ENCODE data around the gene TBC1D2. TPM values are rescaled to one million over a fixed set of nuclear protein-coding genes. Genes with fewer than 3 reads are reported as not detected.

The TBC1D2 gene
- total RNA-seq, 1 experiment from 2014 or later: 11.1 TPM

- TF ChIP-seq ZNF423 (CRISPR knock-in tag; IDR thresholded peaks at IDR 0.05): no peak
- no peak for TF ChIP-seq ZNF425 (CRISPR knock-in tag; conservative IDR thresholded peaks at IDR 0.05)
- TF ChIP-seq ZBTB43 (CRISPR knock-in tag; IDR thresholded peaks at IDR 0.05): no peak
- no peak for TF ChIP-seq ZNF396 (CRISPR knock-in tag; IDR thresholded peaks at IDR 0.05; ENCODE audit: borderline replicate concordance)
- TF ChIP-seq RELA (CRISPR knock-in tag; IDR thresholded peaks at IDR 0.05; ENCODE audit: borderline replicate concordance): no peak
- TF ChIP-seq ATF1 (CRISPR knock-in tag; IDR thresholded peaks at IDR 0.05): no peak
Measured at GRCh38 chr9:98255578-98256296, at the start of gene TBC1D2 (continued).

GRCh38 chr9:98304381-98304780, 48.9 kb upstream of the TBC1D2 start:
- H3K27me3 Mint-ChIP-seq (ENCODE audit: low read depth): peaks cover 4% of the 10 kb centered on the region
- POLR2A ChIA-PET: no interaction called here
- no peak overlapping the region for H3K4me3 Mint-ChIP-seq
- peaks cover 5% of the 10 kb centered on the region for H3K9me3 Mint-ChIP-seq
- H3K36me3 Mint-ChIP-seq: no peaks in the 10 kb centered on the region
- no peak for TF ChIP-seq ZNF121 (CRISPR knock-in tag; IDR thresholded peaks at IDR 0.05)
- TF ChIP-seq MLX (CRISPR knock-in tag; IDR thresholded peaks at IDR 0.05): no peak
- no peak for TF ChIP-seq SP1 (CRISPR knock-in tag; conservative IDR thresholded peaks at IDR 0.05)
- TF ChIP-seq ETV6 (CRISPR knock-in tag; IDR thresholded peaks at IDR 0.05): no peak
- no peak for ATAC-seq
- no peak overlapping the region for H3K27ac Mint-ChIP-seq
- H3K4me1 Mint-ChIP-seq: peaks cover 2% of the 10 kb centered on the region; the same call in 1 of the 2 replicates
- DNase-seq (ENCODE audit: low spot score): no peak
- CTCF ChIA-PET: interaction anchor here (1.0 to 1.5 kb wide), 2 partner anchors 12 to 414 kb away, joined by 3 to 5 read pairs; no protein-coding TSS in a partner anchor

- DNase-seq (ENCODE audit: low spot score) (no peak), ATAC-seq (no peak)
- ChIA-PET CTCF (interaction anchor here (1.0 to 1.5 kb wide), 3 partner anchors 12 to 413 kb away, joined by 3 to 5 read pairs (median 3); no protein-coding TSS in a partner anchor), POLR2A (no interaction called here)
- no peak for TF ChIP-seq CREM (CRISPR knock-in tag; IDR thresholded peaks at IDR 0.05)
- TF ChIP-seq IRF1 (CRISPR knock-in tag; IDR thresholded peaks at IDR 0.05): no peak
- no peak for TF ChIP-seq ZNF121 (CRISPR knock-in tag; IDR thresholded peaks at IDR 0.05)
- TF ChIP-seq FOXP4 (CRISPR knock-in tag; IDR thresholded peaks at IDR 0.05): no peak
- no peak for TF ChIP-seq ELF4 (CRISPR knock-in tag; IDR thresholded peaks at IDR 0.05; ENCODE audit: low read depth)
- TF ChIP-seq ZNF396 (CRISPR knock-in tag; IDR thresholded peaks at IDR 0.05; ENCODE audit: borderline replicate concordance): no peak
- TF ChIP-seq NR1H2 (CRISPR knock-in tag; IDR thresholded peaks at IDR 0.05): no peak
- no peak for TF ChIP-seq TCF7 (CRISPR knock-in tag; IDR thresholded peaks at IDR 0.05; ENCODE audit: low read depth)
- peaks cover 2% of the 10 kb centered on the region; the same call in 1 of the 2 replicates for H3K4me1 Mint-ChIP-seq
- no peaks in the 10 kb centered on the region; the same call in 1 of the 2 replicates for H3K27me3 Mint-ChIP-seq (ENCODE audit: low read depth)
- H3K9me3 Mint-ChIP-seq: peaks cover 5% of the 10 kb centered on the region
- H3K36me3 Mint-ChIP-seq: no peaks in the 10 kb centered on the region
- no peak overlapping the region for H3K27ac Mint-ChIP-seq
- no peak overlapping the region for H3K4me3 Mint-ChIP-seq
Measured at GRCh38 chr9:98303633-98304125, 48.2 kb upstream of the TBC1D2 start.

Measured in WTC11 (cell line).